Tongue (tissue), 2 donors: ENCODE measurements around the gene PARN. TPM values are rescaled to one million over a fixed set of nuclear protein-coding genes. Genes with fewer than 3 reads are reported as not detected.
A peak's percentile ranks its signal among the peaks of the same experiment; 100 is the strongest.
"Not testable (repeated sequence)": the region's sequence is repeated elsewhere in the genome, so short reads cannot be mapped to it uniquely, and the experiment has no call there.

ENCODE experiments used
- DNase-seq: peaks from one replicate; pipeline ENCODE4 v3.0.0-alpha.2; 2015
- total RNA-seq: library from RNA; depleted of rRNA; stranded (reverse); fragments of >200 nt; gene quantifications from one replicate; pipeline ENCODE4 v1.2.3, GENCODE V29; 2014

Gene PARN
- total RNA-seq, 1 donor from 2014 or later: 54.7 TPM

DNA sequence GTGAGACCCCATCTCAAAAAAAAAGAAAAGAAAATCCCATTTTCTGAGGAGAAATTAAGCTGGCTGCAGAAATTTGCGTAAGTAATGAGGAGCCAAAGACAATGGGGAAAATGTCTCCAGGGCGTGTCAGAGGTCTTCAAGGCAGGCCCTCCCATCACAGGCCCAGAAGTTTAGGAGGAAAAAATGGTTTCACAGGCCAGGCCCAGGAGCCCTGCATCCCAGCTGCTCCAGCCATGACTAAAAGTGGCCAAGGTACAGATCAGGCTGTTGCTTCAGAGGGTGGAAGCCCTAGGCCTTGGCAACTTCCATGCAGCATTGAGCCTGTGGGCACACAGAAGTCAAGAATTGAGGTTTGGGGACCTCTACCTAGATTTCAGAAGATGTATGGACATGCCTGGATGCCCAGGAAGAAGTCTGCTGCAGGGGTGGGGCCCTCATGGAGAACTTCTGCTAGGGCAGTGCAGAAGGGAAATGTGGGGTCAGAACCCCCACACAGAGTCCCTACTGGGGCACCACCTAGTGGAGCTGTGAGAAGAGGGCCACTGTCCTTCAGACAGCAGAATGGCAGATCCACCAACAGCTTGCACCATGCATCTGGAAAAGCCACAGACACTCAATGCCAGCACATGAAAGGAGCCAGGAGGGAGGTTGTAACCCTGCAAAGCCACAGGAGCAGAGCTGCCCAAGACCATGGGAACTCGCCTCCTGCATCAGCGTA, 55.2 kb downstream of the PARN start:
- not testable (repeated sequence) for DNase-seq

- no peak for DNase-seq
Observed at GRCh38 chr16:14572535-14572934, 57.5 kb downstream of the PARN start.

DNA sequence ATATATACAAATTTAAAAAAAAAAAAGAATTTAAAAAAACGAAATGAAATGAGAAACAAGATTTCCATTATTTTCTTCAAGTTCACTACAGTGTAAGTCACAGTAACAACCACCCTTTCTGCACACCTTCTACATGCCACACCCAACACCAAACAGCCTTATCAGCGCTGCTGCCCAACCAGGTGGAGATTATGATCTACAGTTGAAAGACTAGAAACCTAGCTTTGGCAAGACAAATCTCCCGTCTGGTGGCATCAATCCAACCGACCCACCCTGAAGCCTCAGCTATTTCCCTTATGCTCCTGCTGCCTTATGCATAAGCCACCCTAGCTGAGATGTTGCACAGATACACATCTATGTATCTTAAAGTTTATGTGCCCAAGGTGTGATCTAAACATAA, 60.8 kb downstream of the PARN start:
- no peak for DNase-seq

GRCh38 chr16:14566599-14566998, 63.5 kb downstream of the PARN start:
- DNase-seq: peak; percentile 47

- DNase-seq: no peak
Observed at GRCh38 chr16:14565688-14566025, 64.4 kb downstream of the PARN start.

DNA sequence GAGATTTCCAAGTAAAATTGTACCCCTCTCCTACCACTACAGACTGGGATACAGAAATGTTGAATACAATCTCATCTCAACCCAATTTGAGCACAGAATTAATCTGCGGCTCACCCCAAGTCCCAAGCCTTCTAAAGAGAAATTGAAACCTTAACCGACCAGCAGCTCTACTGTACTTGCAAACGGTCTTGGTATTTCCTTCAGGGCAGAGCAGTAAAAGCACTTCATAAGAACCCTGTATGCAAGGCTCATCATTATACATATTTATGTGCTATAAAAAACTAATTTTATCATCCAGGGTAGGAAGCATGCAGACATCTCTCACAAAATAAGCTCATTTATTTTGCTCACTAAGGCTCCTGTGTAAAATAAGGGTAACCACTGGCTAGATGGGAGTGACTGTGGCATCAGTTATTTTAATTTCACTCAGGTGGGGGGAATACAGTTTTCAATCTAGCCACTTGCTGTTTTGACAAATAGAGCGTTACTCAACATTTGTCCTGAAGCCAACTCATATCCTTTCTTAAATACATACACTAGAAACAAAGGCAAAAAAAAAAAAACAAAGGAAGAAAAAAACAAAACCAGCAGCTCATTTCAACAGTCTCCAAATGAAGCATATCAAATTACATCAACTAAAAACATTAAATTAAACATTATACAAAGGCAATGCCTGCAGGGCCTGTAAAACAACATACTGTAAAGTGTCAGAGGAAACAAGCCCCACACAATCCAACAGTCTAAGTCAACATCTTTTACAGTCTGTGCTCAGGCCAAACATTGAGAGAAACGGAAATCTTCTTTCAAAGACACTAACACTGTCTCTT, 65.0 kb downstream of the PARN start:
- DNase-seq: peak; percentile 57

DNA sequence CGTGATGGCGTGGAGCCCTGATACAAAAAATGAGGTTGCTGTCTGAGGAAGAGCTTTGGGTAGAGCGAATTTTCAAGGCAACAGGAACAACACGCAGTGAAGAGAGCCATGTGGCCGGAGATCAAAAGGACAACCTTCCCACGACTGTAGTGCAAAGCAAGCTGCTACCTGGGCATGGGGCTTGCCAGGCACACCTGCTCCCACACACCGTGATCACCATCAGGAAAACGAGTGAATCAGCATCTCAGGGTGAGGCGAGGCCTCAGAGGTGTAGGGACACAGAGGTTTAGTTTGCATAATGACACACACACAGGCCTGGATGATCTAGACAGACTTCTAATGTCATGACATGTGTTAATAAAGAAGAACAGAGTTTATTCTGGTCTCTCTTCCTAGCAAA, 65.7 kb downstream of the PARN start:
- no peak for DNase-seq

DNA sequence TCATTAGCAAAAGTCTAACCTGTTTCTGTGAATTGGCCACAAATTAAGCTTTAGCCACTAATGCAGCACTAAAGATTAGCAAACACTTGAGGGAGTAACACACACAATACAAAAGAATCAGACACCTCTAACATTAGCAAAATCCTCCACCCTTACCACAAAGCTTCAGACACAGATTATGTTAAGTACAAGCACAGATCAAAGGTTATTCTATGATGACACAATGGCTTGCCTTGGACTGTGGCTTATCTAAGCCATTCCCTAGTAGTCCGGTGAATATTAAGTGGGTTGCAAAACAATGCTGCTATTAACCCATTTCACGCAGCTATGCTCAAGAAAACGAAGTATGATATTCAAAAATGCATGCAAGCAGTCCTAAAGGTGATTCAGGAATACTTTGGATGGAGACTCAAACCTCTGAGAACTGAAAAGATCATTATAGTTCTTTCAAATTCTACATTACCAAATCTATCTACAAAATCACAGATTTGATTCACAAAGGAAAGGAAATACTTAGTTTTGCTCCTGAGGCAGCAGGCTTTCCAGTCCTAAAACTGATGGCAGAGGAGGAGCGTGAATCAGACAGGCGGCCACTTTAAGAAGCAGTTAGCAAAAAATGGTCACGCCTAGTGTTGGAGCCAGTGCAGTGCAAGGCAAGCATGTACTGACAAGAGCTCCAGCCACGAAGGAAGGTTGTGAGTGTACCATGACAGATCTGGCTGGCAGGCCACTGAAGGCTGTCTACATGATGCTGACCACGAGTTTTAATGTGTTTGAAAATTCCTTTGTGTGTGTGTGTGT, 67.2 kb downstream of the PARN start:
- DNase-seq: peak; percentile 25

GRCh38 chr16:14560523-14560922, 69.5 kb downstream of the PARN start:
- DNase-seq: no peak

DNA sequence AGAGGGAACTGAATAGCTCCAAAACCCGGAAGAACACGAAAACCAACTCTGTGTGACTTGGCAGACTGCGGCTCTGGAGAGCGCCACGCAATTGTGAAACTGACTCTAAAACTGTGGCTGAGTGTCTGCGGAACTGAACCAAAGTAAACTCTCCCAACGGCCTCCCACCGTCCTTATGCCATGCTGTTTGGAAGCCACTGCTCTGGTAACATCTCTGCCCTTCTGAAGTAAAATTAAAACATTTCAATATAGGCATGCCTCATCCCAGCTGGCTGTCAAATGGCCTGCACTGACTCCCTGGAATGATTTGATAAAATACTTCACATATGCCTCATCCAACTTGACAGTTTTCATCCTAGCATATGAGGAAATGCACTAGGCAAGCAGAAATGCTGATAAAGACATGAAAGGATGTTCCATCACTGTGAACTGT, 70.2 kb downstream of the PARN start:
- no peak for DNase-seq

DNA sequence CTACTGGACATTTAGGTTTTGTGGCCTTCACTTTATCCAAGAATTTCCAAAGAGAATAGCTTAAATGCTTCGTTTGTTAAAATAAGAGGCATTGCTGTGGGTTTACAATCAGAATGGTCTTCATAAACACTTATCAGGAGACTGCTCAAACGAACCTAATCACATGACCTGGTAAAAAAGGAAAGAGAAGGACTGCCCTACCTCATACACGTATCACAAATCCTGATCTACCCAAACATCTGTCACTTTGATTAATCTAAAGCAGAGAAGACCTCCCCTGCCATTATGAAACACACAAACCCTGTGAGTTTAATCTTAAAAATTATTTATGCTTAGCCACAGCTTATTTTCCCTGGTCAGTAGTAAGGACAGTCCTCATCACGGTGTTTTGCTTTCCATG, 76.6 kb downstream of the PARN start:
- no peak for DNase-seq

DNA sequence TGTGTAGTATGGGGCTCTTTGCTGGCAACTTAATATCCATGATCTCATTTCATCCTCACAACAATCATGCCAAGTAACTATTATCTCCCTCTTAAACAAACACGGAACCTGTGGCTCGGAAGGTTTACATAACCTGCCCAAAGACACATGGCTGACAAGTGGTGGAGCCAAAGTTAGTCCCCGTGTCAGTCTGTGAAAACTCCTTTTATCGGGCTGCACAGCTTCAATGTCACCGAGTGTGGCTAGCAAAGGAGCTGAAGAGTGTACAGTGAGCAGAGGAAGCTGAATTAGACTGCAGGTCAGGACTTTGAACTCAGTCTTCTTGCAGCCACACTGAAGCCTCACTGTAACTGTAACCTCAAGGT, 80.3 kb downstream of the PARN start:
- no peak for DNase-seq

DNA sequence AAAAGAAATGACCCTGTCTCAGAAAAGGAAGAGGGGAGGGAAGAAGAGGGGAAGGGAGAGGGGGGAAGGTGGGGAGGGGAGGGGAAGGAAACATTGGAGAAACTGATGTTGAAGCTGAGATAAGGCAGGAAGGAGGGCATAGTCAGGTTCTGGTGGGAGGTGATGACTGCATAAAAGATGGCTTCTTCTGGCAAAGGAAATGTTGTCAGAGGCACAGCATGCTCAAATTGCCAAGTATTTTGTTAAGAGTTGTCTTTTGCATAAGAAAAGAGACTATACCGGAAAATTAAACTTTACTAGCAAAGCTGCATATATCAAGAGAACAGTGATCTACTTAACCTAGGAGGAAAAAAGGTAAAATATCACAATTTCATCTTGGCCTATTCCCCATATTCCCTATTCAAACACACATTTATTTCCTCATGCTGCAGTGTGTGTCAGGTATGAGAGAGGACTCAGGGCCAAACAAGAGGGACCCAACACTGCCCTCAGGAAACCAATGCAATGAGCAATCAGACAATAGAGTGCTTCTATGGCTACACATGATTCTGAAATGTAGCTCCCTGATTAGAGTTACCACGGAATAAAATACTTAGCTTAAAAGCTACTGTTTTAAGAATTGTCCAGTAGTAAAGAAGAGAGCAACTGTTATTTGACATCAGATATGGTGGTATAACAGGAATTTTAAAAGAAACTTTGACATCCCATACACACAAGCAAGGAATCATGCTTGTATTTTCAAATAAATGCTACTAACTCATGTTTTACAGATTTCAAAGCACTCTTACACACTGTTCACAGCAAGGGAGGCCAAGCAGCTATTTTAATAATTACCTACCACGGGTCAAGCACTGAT, 80.9 kb downstream of the PARN start:
- no peak for DNase-seq

GRCh38 chr16:14545346-14545884, 84.6 kb downstream of the PARN start:
- DNase-seq: no peak

DNA sequence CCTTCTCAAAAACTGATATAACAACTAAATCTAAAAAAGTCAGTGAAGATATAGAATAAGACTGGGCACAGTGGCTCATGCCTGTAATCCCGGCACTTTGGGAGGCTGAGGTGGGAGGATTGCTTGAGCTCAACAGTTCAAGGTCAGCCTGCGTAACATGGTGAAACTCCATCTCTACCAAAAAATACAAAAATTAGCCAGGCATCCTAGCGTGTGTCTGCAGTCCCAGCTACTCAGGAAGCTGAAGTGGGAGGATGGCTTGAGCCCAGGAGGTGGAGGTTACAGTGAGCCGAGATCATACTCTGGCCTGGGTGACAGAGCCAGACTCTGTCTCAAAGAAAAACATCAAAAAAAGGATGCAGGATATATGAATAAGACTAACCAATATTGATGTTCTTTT, 85.2 kb downstream of the PARN start:
- DNase-seq: not testable (repeated sequence)

GRCh38 chr16:14539631-14540030, 90.4 kb downstream of the PARN start:
- no peak for DNase-seq

GRCh38 chr16:14539156-14539555, 90.9 kb downstream of the PARN start:
- peak; percentile 61 for DNase-seq

DNA sequence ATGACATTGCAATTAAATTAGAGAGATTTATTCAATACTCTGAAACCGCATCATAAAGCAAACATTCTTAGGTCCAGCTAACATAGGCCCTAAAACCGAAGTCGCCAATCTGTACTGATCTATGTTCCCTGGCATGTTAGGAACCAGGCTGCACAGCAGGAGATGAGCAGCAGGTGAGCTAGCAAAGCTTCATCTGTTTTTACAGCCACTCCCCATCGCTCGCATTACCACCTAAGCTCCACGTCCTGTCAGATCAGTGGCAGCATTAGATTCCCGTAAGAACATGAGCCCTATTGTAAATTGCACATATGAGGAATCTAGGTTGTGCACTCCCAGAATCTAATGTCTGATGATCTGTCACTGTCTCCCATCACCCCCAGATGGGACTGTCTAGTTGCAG, 91.5 kb downstream of the PARN start:
- no peak for DNase-seq

DNA sequence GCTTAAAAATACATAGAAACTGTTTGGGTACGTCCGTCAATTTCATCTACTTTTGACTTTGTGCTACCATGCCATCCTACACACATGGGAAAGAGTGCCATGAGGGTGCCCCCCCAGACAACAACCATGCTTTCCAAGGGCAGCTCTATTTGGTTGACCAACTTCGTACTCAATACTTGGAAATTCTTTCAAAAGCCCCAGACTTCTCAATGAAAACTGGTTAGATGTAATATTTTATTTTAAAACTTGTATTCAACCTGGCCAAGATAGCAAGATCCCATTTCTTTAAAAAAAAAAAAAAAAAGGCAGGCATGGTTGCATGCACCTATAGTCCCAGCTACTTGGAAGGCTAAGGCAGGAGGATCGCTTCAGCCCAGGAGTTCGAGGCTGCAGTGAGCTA, 98.4 kb downstream of the PARN start:
- DNase-seq: no peak

DNA sequence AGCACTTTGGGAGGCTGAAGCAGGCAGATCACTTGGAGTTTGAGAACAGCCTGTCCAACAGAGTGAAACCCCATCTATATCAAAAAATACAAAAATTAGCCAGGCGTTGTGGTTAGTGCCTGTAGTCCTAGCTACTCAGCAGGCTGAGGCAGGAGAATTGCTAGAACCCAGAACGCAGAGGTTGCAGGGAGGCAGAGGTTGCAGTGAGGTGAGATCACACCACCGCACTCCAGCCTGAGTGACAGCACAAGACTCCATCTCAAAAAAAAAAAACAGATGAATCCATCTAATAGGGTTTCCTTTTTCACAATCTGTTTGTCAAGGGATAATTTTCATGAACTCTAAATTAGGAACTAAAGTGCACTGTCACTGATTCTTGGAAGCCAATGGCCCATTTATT, 99.0 kb downstream of the PARN start:
- DNase-seq: no peak

DNA sequence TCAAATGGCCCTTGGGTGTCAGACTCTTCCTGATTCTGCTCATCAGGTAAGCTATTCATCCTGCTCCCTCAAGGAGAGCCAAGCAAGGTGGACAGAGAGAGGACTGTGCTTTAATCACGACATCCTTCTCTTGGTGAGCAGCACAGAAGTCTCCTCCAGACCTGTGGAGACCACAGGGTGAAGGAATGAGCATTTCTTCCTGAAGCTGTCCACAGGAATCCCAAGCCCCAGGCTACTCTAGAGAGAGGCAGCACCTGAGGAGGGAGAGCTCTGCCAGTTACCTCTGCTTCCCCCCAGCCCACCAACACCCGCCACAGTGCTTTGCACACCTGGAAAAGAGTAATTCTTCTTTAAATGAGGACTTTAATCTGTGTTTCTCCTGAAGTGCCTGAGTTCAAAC, 100.0 kb downstream of the PARN start:
- no peak for DNase-seq
